ENCODE results near the gene MYCN.

MYCN gene

DNA sequence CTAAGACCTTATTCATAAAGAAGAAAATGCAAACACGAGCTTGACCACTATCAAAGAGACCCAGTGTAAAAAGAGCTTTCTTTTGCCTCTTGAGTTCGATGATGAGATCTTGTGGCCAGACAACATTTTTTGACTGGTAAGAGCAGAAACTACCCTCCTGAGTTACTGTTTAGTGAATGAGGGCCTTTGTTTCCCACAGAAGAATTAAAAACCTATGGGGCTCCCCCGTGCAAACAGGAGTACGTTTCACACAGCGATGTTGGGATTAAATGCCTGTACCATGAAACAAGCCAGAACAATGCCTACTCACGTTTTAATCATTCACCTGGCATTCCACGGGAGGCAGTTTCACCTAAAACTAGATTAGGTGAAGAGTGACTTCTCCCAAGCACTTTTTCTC lies 36.0 kb downstream of the MYCN start:
- DNase-seq (ENCODE audit: low spot score), result no peak

DNA sequence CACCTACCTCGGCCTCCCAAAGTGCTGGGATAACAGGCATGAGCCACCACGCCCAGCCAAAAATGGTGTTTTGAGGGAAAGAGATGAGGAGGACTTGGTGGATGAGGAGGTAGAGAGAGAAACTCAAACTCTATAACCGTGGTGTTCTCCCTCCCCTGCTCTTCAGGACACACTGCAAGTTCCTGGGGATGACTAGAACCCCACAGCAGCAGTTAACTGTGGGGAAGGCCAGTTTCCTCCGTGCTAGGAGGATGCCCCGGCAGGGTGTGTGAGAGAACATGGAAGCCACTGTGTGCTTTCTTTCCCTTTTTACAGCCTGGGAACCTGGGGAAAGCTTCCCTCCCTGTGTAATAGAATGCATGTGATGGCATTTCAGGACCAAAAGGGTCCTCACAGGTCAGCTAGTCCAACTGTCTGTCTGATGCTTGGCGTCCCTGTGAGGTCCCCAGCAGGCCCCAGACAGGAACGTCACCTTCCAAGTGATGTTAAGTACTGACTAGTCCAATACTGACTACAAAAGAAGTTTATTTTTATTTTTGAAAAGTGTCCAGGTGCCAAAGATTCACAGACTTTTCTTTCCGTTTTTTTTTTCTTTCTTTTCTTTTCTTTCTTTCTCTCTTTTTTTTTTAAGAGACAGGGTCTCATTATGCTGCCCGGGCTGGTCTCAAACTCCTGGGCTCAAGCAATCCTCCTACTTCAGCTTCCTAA lies 38.9 kb downstream of the MYCN start:
- no peak for DNase-seq (ENCODE audit: low spot score)

DNA sequence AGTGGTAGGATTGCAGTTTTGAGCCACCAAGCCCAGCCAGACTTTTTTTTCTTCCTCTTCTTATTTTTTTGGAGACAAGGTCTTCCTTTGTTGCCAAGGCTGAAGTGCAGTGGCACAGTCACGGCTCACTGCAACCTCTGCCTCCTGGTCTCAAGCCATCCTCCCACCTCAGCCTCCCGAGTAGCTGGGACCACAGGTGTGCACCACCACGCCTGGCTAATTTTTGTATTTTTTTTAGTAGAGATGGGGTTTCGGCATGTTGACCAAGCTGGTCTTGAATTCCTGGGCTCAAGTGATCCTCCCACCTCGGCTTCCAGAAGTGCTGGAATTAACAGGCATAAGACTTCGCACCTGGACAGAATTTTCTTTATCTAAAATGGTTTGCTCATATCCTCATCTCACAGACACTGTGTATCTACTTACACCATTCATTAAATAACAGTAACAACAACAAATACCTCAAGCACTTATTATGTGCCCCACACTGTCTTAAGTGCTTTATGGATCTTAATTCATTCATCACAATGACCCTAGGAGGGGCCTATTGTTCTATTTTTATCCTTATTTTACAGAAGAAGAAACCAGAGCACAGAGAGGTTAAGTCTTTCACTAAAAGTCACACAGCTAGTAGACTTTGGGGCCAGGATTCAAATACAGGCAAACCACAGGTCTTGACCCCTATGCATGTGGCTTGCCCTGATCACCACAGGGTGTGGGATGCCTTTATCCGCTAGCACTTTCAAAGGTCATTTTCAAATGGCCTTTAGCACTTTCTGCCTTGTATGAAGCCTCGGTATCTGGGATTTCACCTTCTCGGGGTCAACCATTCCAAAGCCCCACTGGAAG lies 39.6 kb downstream of the MYCN start:
- DNase-seq (ENCODE audit: low spot score), result no peak

DNA sequence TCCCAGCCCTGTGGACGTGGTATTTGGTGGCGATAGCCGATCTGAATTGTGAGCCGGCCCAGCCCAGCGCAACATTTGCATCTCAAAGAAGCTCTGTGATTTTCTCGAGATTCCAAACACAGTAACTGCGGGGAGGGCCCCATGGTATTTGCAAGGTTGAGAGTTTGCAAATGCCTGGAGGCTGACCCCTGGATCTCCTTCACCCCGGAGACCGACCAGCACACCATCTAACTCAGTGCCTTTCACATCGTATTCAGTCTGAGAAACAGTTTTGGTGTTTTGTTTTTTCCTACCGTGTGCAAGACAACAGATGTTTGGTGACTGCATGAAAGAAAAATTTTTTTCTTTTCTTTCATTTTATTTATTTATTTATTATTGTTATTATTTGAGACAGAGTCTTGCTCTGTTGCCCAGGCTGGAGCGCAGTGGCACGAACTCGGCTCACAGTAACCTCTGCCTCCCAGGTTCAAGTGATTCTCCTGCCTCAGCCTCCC lies 40.3 kb downstream of the MYCN start:
- DNase-seq (ENCODE audit: low spot score), result no peak

DNA sequence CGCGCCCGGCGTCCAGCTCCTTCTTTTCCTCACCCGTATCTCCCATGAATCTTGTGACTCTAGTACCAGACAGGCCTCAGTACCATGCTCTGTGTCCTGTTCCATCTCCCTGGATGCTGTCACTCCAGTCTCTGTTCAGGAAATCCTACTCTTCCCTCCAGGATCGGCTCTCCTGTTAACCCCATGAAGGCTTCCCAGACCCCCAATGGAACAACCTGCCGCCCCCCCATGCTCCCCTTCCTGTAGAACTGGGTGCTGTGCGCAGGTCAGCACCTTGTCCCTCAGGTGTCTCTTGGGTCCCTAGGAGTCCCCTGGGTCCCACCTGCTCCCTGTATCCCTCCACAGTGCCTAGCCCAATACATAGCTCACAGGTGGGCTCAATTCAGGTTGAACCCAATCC lies 41.3 kb downstream of the MYCN start:
- DNase-seq (ENCODE audit: low spot score), result no peak

DNA sequence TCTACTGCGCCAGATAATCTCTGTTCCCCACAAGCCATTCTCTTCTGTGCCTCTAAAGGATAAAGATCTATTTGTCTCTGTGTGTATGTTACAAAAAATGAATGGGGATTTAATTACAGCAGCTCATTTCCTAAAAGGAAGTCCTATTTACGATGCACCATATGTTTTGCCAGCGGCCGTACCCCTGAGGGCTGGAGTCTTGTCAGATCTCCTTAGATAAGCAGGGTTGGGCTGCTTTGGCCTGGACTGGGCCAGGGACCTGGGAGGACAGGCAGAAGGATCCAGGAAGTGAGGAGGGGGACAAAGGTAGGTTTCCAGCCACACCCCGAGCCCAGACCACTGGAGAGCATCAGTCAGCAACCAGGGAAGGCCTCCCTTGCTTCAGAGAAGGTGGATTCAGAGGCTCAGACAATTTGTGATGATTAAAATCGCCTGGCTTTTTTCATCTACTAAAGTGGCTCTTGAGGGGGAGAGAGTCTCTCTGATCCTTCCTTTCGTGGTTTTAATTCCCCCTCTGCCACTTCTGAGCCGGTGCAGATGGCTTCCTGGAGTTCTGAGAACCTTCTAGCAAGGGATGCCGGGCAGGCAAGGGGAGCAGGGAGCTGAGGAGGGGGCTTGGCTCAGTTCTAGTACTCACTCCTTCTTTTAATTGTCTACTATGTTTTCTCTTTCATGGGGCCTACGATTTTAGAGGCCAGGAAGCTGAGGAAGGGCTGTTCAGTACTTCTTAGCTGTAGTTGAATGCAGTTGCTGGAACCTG lies 42.1 kb downstream of the MYCN start:
- DNase-seq (ENCODE audit: low spot score), result no peak

DNA sequence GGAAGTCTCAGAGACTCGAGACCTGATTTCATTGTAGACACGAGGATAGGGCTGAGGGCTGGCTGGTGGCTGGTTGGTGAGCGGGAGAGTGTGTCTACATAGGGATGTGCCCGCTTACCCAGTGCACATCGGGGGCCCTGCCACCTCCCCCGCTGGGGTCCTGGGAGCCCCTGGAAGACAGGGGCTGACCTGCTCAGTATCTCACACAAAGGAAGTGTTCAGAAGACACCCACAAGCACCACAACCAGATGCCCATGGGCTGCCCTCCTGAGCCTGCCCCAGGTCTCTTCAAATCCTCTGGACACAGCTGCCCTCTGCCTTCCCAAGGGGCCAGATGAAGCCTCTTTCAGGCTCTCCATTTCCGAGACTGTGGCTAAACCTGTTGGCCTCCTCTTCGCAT lies 43.1 kb downstream of the MYCN start:
- DNase-seq (ENCODE audit: low spot score), result no peak

DNA sequence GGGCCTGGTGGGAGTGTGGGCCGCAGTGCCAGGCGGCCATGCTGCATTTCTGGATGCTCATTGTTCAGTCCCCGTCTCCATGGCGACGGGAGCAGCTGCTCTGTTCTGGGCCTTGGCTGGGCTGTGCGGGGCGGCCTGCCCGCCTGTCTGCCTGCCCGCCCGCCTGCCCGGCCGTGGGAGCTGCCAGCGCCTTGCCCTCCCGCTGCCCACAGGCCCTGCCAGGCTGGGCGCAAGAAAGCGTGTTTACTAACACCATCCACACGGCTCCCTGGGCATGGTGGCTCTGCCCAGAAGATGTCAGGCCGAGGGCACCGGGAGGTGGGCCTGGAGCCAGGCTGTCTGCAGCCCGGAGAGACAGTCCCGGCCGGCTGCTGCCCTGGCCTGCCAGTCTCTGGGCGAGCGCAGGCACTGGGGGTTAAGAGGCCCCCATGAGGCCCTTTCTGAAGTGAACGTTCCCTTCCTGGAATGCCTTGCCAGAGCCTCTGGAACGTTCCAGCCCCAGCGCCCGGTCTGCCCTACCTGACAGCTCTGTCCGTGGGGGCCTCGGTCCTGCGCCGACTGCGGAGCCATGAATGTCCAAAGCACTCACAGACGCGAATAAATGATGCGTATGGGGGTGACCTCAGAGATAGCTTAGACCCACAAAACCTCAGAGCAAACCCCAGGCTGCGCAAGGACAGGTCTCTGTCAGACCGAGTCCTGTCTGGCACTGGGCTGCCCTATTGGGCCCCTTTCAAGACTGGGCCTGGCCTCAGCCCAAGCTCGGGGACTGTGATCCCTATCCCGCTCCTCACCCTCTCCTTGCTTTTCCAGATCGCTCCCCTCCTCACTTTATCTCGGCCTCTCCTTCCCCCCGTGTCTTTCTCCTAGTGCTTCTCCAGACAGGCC lies 44.3 kb downstream of the MYCN start:
- DNase-seq (ENCODE audit: low spot score), result no peak

DNA sequence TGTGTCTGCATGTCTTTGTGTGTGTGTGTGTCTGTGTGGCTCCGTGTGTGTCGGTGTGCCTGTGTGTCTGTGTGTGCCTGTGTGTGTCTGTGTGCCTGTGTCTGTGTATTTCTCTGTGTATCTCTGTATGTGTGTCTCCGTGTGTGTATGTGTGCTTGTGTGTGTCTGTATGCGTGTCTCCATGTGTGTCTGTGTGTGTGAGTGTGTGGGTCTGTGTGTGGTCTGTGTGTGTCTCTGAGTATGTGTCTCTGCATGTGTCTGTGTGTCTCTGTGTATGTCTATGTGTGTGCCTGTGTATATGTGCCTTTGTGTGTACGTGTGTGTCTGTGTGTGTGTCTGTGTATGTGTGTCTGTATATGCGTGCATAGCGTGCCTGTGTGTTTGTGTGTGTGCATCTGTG lies 45.2 kb downstream of the MYCN start:
- no peak for DNase-seq (ENCODE audit: low spot score)

DNA sequence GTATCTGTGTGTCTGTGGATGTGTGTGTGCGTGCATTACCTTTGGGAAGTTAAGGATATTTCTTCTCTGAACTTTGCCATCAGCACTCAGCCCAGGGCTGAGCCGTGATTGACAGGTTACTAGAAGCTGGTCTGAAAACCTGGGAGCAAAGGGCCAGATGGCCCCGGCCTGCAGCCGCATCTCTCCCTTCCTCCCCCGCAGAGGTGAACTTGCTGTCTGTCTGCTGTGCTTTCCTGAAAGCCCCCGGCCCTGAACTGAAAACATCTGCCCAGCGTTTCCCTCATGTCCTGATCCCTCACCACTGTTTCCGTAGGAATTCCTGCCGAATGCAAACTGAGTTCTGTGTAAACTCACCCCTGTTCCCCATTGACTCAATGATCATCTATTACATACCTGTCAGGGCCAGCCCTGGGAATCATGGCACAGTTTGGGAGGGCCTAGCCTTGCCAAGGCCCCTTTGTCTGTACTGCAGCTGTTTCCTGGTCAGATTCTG lies 45.8 kb downstream of the MYCN start:
- no peak for DNase-seq (ENCODE audit: low spot score)

DNA sequence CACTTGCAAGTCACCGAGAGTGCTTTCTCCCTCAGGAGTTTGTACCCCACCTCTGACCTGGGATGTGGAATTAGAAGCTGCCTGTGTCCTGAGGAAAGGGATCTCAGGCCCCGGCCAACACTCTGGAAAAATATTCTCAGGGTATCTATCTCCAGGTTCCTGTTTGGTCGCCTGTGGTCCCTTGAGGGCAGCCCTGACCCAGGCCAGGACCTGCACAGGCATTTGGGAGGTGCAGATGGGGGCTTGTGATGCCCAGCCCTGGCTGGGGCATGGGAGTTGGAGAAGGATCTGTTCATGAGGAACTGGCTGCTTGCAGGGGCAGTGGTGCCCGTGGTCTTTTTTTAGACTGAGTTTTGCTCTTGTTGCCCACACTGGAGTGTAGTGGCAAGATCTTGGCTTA lies 46.3 kb downstream of the MYCN start:
- no peak for DNase-seq (ENCODE audit: low spot score)

DNA sequence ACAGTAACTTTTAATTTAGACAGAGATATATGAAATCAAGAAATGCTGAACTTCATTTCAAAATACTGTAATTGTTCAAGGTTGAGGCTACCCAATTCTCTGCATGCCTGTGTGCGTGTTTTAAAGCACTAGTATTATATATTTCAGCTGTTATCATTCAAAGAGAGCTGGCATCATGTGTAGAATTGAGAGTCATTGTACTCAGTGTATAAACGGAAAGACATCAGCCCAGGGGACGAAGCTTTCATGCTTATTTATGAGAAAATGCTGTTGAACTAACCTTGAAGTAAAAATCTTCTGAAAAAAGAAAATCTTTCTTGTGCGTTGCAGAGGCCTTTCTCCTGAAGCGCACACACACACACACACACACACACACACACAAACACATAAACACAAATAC lies 48.4 kb downstream of the MYCN start:
- no peak for DNase-seq (ENCODE audit: low spot score)

DNA sequence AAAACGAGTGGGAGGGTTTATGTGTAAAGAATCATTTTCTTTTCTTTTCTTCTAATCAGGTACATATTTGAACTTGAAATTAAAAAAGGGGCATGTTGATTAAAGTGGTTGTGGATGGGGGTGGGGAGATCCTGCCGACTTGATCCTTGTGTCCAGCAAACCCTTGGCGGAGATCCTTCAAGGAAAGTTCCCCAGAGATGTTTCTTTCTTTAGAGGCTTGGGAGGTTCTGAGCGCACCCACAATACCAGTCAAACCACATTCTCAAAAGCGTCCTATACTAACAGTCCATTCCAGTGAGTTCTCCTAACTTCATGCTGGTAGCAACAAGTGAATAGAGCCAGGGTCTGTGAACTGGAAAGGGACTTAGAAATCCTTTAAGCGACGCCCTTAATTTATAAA lies 49.2 kb downstream of the MYCN start:
- no peak for DNase-seq (ENCODE audit: low spot score)

DNA sequence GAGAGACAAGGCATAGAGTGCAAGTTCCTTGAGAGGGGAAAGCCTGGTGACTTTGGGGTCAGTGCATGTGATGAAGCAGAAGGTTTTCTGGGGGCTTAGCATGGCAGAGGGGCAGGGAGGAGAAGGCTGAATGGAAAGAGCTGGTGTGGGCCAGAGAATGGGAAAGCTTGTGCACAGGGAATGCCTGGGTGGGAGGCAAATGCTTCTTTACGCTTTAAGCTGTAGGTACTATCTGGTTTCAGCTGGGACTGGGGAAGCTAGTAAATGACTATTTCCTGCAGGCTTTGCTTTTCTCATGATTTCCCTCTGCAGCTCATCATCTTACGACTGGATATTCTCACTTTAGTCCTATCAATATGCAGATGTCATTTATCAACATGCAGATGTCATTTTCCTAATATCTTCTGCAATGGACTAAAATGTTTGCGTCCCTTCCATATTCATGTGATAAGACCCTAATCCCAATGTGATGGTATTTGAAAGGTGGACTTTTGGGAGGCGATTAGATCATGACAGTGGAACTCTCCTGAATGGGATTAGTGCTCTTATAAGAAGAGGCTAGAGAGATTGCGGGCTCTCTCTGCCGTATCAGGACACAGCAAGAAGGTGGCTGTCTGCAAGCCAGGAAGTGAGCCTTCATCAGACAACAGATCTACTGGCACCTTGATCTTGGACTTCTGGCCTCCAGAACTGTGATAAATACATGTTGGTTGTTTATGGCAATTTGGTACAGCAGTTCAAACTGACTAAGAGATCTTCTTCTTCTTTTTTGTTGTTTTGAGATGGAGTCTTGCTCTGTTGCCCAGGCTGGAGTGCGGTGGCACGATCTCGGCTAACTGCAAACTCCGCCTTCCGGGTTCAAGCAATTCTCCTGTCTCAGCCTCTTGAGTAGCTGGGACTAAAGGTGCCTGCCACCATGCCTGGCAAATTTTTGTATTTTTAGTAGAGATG lies 50.1 kb downstream of the MYCN start:
- no peak for DNase-seq (ENCODE audit: low spot score)

DNA sequence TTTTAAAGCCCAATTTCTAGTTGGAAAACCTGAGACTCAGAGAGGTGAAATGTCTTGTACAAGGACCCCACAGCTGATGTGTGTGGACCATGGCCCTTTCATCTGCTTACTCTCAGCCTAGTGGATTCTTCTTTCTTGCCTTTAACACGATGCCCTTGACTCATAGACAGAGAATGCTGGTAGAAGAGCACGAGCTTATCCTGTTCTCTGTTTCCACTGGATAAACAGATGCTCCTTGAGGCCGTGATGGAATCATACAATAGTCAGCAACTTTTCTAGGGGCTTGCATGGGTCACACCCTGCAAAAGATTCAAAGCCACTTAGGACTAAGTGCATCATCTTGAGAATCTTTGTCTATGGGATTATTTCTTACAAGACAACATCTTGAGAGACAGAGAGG lies 50.9 kb downstream of the MYCN start:
- DNase-seq (ENCODE audit: low spot score), result no peak

DNA sequence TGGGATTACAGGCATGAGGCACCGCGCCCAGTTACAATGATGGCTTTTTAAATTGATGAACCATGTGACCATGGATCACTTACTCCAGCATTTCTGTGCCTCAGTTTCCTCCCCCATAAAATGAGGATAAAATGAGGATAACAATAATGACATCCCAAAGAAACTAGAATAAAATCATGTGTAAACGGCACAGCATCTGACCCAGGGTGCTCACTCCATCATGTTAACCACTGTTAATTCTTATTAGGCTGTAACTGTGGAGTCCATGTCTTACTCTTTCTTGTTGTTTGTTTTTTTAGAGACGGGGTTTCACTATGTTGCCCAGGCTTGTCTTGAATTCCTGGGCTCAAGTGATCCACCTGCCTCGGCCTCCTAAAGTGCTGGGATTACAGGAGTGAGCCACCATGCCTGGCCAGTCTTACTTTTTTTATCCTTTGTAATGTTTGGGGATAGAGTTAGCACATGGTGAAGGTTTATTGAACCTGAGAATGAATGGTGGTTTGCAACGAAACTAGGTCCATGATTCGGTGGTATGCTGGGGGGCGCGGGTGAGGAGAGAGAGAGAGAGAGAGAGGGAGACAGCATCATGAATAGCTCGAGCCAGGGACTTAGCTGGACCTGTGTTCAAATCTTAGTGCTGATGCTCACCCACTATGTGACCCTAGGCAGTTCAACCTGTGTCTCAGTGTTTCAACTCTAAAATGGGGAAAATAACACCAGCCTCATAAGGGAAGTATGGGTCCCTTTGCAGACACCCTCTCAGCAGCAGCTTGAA lies 52.3 kb downstream of the MYCN start:
- DNase-seq (ENCODE audit: low spot score), result no peak

DNA sequence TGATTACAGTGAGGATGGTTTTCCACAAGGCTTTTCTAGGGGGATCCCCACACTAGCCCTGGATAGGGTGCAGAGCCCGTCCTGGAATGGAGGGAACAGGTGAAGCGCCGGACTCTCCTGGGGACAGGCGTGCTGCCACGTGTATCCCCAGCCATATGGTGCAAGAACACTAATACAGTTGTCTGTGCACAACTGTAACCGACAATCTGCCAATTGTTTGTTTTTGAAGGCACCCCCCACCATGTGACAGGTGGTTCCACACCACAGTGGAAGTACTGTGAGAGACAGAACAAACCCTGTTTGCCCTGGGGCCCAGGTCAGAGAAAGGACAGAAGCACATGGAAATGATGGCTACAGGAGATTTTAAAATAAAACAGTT lies 52.9 kb downstream of the MYCN start:
- DNase-seq (ENCODE audit: low spot score), result no peak

DNA sequence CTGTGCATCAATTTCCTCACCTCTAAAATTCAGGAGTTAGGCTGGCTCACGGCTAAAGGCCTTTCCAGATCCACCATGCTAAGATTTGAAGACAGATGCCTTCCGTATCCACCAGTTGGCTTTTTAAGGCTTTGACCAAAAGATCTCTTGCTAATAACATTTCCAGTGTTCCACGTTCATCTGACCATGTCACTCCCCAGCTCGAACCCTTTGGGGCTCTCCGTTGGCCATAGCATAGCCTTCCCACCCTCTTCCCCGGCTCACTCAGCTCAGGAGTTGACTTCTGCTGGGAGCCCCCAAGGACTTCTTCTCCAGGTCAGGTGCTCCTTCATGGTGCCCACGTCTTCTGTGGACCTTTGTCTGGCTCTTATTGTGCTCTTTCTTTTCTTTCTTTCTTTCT lies 53.3 kb downstream of the MYCN start:
- DNase-seq (ENCODE audit: low spot score), result no peak

DNA sequence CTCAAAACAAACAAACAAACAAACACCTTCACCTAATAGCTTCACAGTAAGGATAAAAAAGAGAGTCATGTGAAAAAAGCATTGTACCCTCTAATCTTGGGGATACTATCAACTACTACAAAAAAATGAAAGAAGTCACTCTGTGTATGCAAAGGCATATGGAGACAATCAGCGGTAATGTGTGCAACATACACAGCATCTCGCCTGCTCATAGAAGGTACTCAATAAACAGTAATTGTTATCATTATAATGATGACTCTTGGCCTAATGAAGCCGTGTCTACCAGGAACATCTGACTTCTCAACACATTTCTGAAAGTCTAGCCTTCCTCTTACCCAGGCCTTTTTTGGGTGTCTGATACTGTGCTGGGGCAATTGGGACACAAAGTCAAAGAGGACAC lies 55.3 kb downstream of the MYCN start:
- DNase-seq (ENCODE audit: low spot score), result no peak
